HEK293 (cell line): ENCODE data around the gene FOXK2.

ENCODE experiments used
- CTCF ChIP-seq: fragments of 450-650 bp; formaldehyde crosslinking; IDR thresholded peaks from 2 replicates; pipeline ENCODE4 v1.5.1; 2016; ENCODE audit warnings: missing biosample characterization, missing genetic modification characterization
- GLIS1 ChIP-seq: fragments of 450-650 bp; formaldehyde crosslinking; IDR thresholded peaks from 2 replicates; pipeline ENCODE4 v1.5.1; 2016; ENCODE audit warnings: missing biosample characterization, missing genetic modification characterization
- GLIS2 ChIP-seq: fragments of 450-650 bp; formaldehyde crosslinking; IDR thresholded peaks from 2 replicates; pipeline ENCODE4 v1.5.1; 2016; ENCODE audit warnings: missing biosample characterization, missing genetic modification characterization
- IKZF3 ChIP-seq: fragments of 450-650 bp; IDR thresholded peaks from 2 replicates; pipeline ENCODE4 v1.5.0; 2018; ENCODE audit warnings: missing biosample characterization, mild to moderate bottlenecking, missing genetic modification characterization, moderate library complexity
- KLF10 ChIP-seq: fragments of 450-650 bp; IDR thresholded peaks from 2 replicates; pipeline ENCODE4 v1.5.1; 2018; ENCODE audit warnings: missing biosample characterization, mild to moderate bottlenecking, missing genetic modification characterization
- KLF17 ChIP-seq: fragments of 450-650 bp; formaldehyde crosslinking; IDR thresholded peaks from 2 replicates; pipeline ENCODE4 v1.5.1; 2016; ENCODE audit warnings: missing biosample characterization, missing genetic modification characterization
- KLF8 ChIP-seq: fragments of 450-650 bp; formaldehyde crosslinking; IDR thresholded peaks from 2 replicates; pipeline ENCODE4 v1.5.1; 2016; ENCODE audit warnings: missing biosample characterization, missing genetic modification characterization
- KLF9 ChIP-seq: fragments of 450-650 bp; formaldehyde crosslinking; IDR thresholded peaks from 2 replicates; pipeline ENCODE4 v1.5.1; 2016; ENCODE audit warnings: missing biosample characterization, missing genetic modification characterization, low read depth
- OSR2 ChIP-seq: fragments of 450-650 bp; formaldehyde crosslinking; IDR thresholded peaks from 2 replicates; pipeline ENCODE4 v1.5.1; 2016; ENCODE audit warnings: missing biosample characterization, missing genetic modification characterization
- PRDM1 ChIP-seq: fragments of 450-650 bp; formaldehyde crosslinking; IDR thresholded peaks from 2 replicates; pipeline ENCODE4; 2016; ENCODE audit warnings: missing biosample characterization, missing genetic modification characterization
- PRDM10 ChIP-seq: fragments of 450-650 bp; formaldehyde crosslinking; IDR thresholded peaks from 2 replicates; pipeline ENCODE4 v1.5.1; 2016; ENCODE audit warnings: missing biosample characterization, missing genetic modification characterization
- SCRT2 ChIP-seq: fragments of 450-650 bp; formaldehyde crosslinking; IDR thresholded peaks from 2 replicates; pipeline ENCODE4 v1.5.1; 2016; ENCODE audit warnings: missing biosample characterization, missing genetic modification characterization
- SP2 ChIP-seq: fragments of 450-650 bp; formaldehyde crosslinking; IDR thresholded peaks from 2 replicates; pipeline ENCODE4 v1.5.1; 2016; ENCODE audit warnings: missing biosample characterization, missing genetic modification characterization
- SP3 ChIP-seq: fragments of 450-650 bp; formaldehyde crosslinking; IDR thresholded peaks from 2 replicates; pipeline ENCODE4 v1.5.1; 2016; ENCODE audit warnings: missing biosample characterization, missing genetic modification characterization
- SP7 ChIP-seq: fragments of 450-650 bp; formaldehyde crosslinking; IDR thresholded peaks from 2 replicates; pipeline ENCODE4 v1.5.1; 2016; ENCODE audit warnings: missing biosample characterization, missing genetic modification characterization
- TSHZ1 ChIP-seq: fragments of 450-650 bp; formaldehyde crosslinking; IDR thresholded peaks from 2 replicates; pipeline ENCODE4 v1.5.1; 2016; ENCODE audit warnings: missing biosample characterization, missing genetic modification characterization, borderline replicate concordance
- ZBTB6 ChIP-seq: fragments of 450-650 bp; formaldehyde crosslinking; IDR thresholded peaks from 2 replicates; pipeline ENCODE4 v1.5.1; 2017; ENCODE audit warnings: missing biosample characterization, missing genetic modification characterization
- ZEB2 ChIP-seq: fragments of 450-650 bp; formaldehyde crosslinking; IDR thresholded peaks from 2 replicates; pipeline ENCODE4 v1.5.1; 2016; ENCODE audit warnings: missing biosample characterization, missing genetic modification characterization
- ZIC2 ChIP-seq: fragments of 450-650 bp; formaldehyde crosslinking; IDR thresholded peaks from 2 replicates; pipeline ENCODE4 v1.5.1; 2016; ENCODE audit warnings: missing biosample characterization, missing genetic modification characterization
- ZNF16 ChIP-seq: fragments of 450-650 bp; formaldehyde crosslinking; IDR thresholded peaks from 2 replicates; pipeline ENCODE4 v1.5.1; 2016; ENCODE audit warnings: low read depth, missing biosample characterization, missing genetic modification characterization
- ZNF423 ChIP-seq: fragments of 450-650 bp; formaldehyde crosslinking; IDR thresholded peaks from 2 replicates; pipeline ENCODE4 v1.5.1; 2016; ENCODE audit warnings: missing biosample characterization, missing genetic modification characterization
- ZNF600 ChIP-seq: fragments of 450-650 bp; formaldehyde crosslinking; IDR thresholded peaks from 2 replicates; pipeline ENCODE4 v1.5.1; 2016; ENCODE audit warnings: missing biosample characterization, missing genetic modification characterization
- ZNF621 ChIP-seq: fragments of 450-650 bp; formaldehyde crosslinking; IDR thresholded peaks from 2 replicates; pipeline ENCODE4 v1.5.1; 2017; ENCODE audit warnings: missing biosample characterization, missing genetic modification characterization
- ZNF660 ChIP-seq: fragments of 450-650 bp; IDR thresholded peaks from 2 replicates; pipeline ENCODE4 v1.5.1; 2018; ENCODE audit warnings: missing biosample characterization, mild to moderate bottlenecking, missing genetic modification characterization
- ZNF670 ChIP-seq: fragments of 450-650 bp; formaldehyde crosslinking; IDR thresholded peaks from 2 replicates; pipeline ENCODE4 v1.5.1; 2016; ENCODE audit warnings: missing biosample characterization, missing genetic modification characterization, low read depth
- ZNF692 ChIP-seq: fragments of 450-650 bp; formaldehyde crosslinking; IDR thresholded peaks from 2 replicates; pipeline ENCODE4 v1.5.1; 2016; ENCODE audit warnings: missing biosample characterization, missing genetic modification characterization
- ZNF837 ChIP-seq: fragments of 450-650 bp; formaldehyde crosslinking; IDR thresholded peaks from 2 replicates; pipeline ENCODE4 v1.5.1; 2016; ENCODE audit warnings: missing biosample characterization, missing genetic modification characterization

The FOXK2 gene

GRCh38 chr17:82551779-82552457, 32.4 kb downstream of the FOXK2 start (continued):
- TF ChIP-seq IKZF3 (tag by site-specific recombination) (0 out of 2 replicates have a peak, but pooled peaks have one; percentile 16), KLF10 (tag by site-specific recombination) (peak; percentile 85), ZNF621 (no peak), SP3 (tag by site-specific recombination) (peak; percentile 85), ZNF670 (tag by site-specific recombination) (no peak), CTCF (tag by site-specific recombination) (peak; percentile 65; the same call in 1 of the 2 replicates), KLF17 (tag by site-specific recombination) (no peak), TSHZ1 (tag by site-specific recombination) (peak; percentile 74; the same call in 1 of the 2 replicates), KLF8 (tag by site-specific recombination) (peak; percentile 44; the same call in 1 of the 2 replicates), ZNF423 (tag by site-specific recombination) (peak; percentile 45; the same call in 1 of the 2 replicates), PRDM10 (tag by site-specific recombination) (peak; percentile 79), ZBTB6 (tag by site-specific recombination) (no peak), ZNF660 (tag by site-specific recombination) (peak; percentile 69; the same call in 1 of the 2 replicates), GLIS2 (tag by site-specific recombination) (peak; percentile 69), SP2 (tag by site-specific recombination) (peak; percentile 79), ZEB2 (tag by site-specific recombination) (no peak), ZNF692 (tag by site-specific recombination) (no peak), SP7 (0 out of 2 replicates have a peak, but pooled peaks have one; percentile 37), OSR2 (tag by site-specific recombination) (no peak), ZNF600 (tag by site-specific recombination) (peak; percentile 52; the same call in 1 of the 2 replicates), PRDM1 (tag by site-specific recombination) (no peak), KLF9 (tag by site-specific recombination) (peak; percentile 22; the same call in 1 of the 2 replicates), ZNF16 (tag by site-specific recombination) (no peak), ZNF837 (tag by site-specific recombination) (no peak), ZIC2 (tag by site-specific recombination) (0 out of 2 replicates have a peak, but pooled peaks have one; percentile 7), SCRT2 (peak; percentile 97), GLIS1 (tag by site-specific recombination) (peak; percentile 78)
